Gastrocnemius medialis (tissue), 4 donors: ENCODE data around the gene BIRC6. TPM values are rescaled to one million over a fixed set of nuclear protein-coding genes. Genes with fewer than 3 reads are reported as not detected.

Experiments used
- ATAC-seq, 2 donors: fragments of 150-250 bp; one replicate each; pipeline ENCODE4 v1.9.1; 2016
- DNase-seq, 2 donors: peaks; one replicate each; pipeline ENCODE4 v3.0.0-alpha.2; 2019
- H3K27ac ChIP-seq, 4 donors: fragments of 200-600 bp; sonication (generic); 1 replicate in 1 of 4; 2 replicates in 3 of 4; pipeline ENCODE4 v1.5.1; 2016 to 2018; ENCODE audit warnings: mild to moderate bottlenecking in 2 of 4, moderate library complexity in 1 of 4
- H3K27me3 ChIP-seq, 3 donors: fragments of 200-600 bp; sonication (generic) in 2 of 3; 1 replicate in 1 of 3; 2 replicates in 2 of 3; pipeline versions ENCODE4 v1.5.1 to v1.6.0; 2016 to 2019; ENCODE audit warnings: mild to moderate bottlenecking in 1 of 3, moderate library complexity in 1 of 3
- H3K36me3 ChIP-seq, 2 donors: fragments of 200-600 bp; sonication (generic) in 1 of 2; one replicate each; pipeline ENCODE4 v1.5.1; 2017 to 2018
- H3K4me1 ChIP-seq, 2 donors: fragments of 200-600 bp; sonication (generic) in 1 of 2; one replicate each; pipeline ENCODE4 v1.5.1; 2016 to 2017; ENCODE audit warnings: mild to moderate bottlenecking in 2 of 2
- H3K4me3 ChIP-seq, 4 donors: fragments of 200-600 bp; sonication (generic) in 3 of 4; 1 replicate in 1 of 4; 2 replicates in 3 of 4; pipeline ENCODE4 v1.5.1; 2016 to 2019; ENCODE audit warnings: mild to moderate bottlenecking in 2 of 4
- H3K9me3 ChIP-seq, 3 donors: fragments of 200-600 bp; sonication (generic) in 2 of 3; 1 replicate in 1 of 3; 2 replicates in 2 of 3; pipeline ENCODE4 v1.5.1; 2016 to 2019
- POLR2A ChIP-seq, 2 donors: fragments of 450-650 bp; IDR thresholded peaks; one replicate each; pipeline ENCODE4 v1.6.1; 2017; ENCODE audit warnings: antibody characterized with exemption in 2 of 2, mild to moderate bottlenecking in 2 of 2, moderate library complexity in 2 of 2
- in situ Hi-C, 4 donors: fragments of 200-750 bp; cut with MboI; loops; one replicate each; pipeline versions ENCODE4 v1.15.0 to v1.8.0; 2017; ENCODE audit warnings: low sequenced_read_pairs in 4 of 4
- intact Hi-C: fragments of 100-400 bp; cut with DNase I; formaldehyde crosslinking; loops from one replicate; pipeline ENCODE4 v1.15.1; 2023; ENCODE audit warnings: low total_unique reads
- total RNA-seq, 4 donors: library from RNA; depleted of rRNA; stranded (reverse); fragments of >200 nt; gene quantifications; one replicate each; pipeline versions ENCODE4 v1.1.0 to v1.2.3, GENCODE V29; 2016
- TF ChIP-seq, protein P1 (sequence below), 5 experiments: fragments of 450-650 bp in 3 of 5; fragments of 200-600 bp in 2 of 5; sonication (generic) in 2 of 5; IDR thresholded peaks in 4 of 5; conservative IDR thresholded peaks in 1 of 5; 1 replicate in 4 of 5; 2 replicates in 1 of 5; pipeline ENCODE4 v1.5.1; 2016 to 2019; ENCODE audit warnings: antibody characterized with exemption in 5 of 5, mild to moderate bottlenecking in 3 of 5, moderate library complexity in 3 of 5

Gene BIRC6
- total RNA-seq, 4 donors from 2014 or later = 60.1 to 107 (median 77.6) TPM

DNA sequence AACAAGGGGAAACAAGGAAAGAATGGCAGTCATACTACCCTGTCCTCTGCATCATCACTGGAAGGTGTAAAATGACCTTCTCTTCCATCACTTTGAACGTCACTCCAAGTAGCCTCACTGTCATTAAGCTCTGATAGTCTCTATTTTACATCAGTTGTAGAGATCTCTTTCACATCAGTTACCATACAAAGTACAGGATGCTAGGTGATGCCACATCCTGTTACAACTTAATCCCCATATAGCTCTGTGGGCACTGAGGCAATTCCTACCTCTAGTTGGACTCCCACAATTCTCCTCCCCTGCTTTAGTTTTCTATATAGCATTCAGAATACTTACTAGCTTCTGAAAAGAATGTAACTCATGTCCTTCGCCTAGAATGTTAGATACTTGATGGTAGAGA is 215.9 kb downstream of the BIRC6 start:
- Histone ChIP-seq H3K36me3 (peaks cover 0 to 17% of the 10 kb centered on the region in 2 donors), H3K4me3 (no peak overlapping the region), H3K27ac (no peak overlapping the region), H3K4me1 (no peaks in the 10 kb centered on the region), H3K27me3 (no peaks in the 10 kb centered on the region), H3K9me3 (no peaks in the 10 kb centered on the region)
- intact Hi-C loops = no loop called here
- no peak for TF ChIP-seq POLR2A (IDR thresholded peaks at IDR 0.05)
- TF ChIP-seq, protein P1, sequence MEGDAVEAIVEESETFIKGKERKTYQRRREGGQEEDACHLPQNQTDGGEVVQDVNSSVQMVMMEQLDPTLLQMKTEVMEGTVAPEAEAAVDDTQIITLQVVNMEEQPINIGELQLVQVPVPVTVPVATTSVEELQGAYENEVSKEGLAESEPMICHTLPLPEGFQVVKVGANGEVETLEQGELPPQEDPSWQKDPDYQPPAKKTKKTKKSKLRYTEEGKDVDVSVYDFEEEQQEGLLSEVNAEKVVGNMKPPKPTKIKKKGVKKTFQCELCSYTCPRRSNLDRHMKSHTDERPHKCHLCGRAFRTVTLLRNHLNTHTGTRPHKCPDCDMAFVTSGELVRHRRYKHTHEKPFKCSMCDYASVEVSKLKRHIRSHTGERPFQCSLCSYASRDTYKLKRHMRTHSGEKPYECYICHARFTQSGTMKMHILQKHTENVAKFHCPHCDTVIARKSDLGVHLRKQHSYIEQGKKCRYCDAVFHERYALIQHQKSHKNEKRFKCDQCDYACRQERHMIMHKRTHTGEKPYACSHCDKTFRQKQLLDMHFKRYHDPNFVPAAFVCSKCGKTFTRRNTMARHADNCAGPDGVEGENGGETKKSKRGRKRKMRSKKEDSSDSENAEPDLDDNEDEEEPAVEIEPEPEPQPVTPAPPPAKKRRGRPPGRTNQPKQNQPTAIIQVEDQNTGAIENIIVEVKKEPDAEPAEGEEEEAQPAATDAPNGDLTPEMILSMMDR (IDR thresholded peaks at IDR 0.05 in 4 of 5, conservative IDR thresholded peaks at IDR 0.05 in 1 of 5) = no peak
- ATAC-seq (no peak), DNase-seq (no peak)
- in situ Hi-C loops = no loop called here

DNA sequence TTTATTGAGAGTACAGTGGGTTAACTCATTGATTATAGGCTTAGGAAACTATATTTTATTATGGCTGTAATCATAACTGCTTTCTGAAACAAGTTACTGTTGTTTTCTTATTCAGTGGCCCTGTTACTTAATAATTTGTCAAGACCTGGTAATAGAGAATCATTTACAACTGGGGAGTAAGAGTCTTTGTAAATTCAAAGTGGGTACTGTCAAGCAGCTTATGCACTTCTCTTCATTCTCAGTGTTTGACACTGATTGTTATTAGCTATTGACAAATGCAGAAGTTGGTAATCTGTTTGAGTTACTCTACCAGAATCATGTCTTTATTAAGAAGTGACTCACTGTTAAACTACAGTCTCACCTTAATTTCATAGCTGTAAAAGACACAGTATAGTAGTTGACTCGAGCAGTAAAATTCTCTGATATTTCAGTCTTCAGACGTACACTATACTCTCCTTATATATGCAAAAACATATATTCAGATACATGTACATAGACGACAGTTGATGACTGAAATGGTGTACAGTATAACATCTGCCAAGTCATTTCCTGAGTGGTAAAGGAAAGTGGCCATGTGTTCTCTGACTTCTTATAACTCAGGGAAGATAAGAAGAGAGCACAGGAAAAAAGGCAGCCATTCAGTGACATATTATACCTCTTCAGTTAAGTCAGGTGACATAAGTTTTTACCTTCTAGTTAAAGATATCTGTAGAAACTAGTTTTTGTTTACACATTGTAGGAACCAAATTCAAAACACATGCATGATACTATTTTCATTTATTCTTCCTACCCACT is 235.0 kb downstream of the BIRC6 start:
- no peaks in the 10 kb centered on the region for H3K27me3 ChIP-seq
- no peaks in the 10 kb centered on the region for H3K9me3 ChIP-seq
- TF ChIP-seq, protein P1 (IDR thresholded peaks at IDR 0.05 in 4 of 5, conservative IDR thresholded peaks at IDR 0.05 in 1 of 5) = no peak
- TF ChIP-seq POLR2A (IDR thresholded peaks at IDR 0.05) = no peak
- DNase-seq = no peak
- no peaks in the 10 kb centered on the region for H3K4me1 ChIP-seq
- H3K36me3 ChIP-seq = peaks cover 0 to 14% of the 10 kb centered on the region in 2 donors
- intact Hi-C loops = no loop called here
- in situ Hi-C loops = no loop called here
- ATAC-seq = no peak
- H3K27ac ChIP-seq = no peak overlapping the region
- H3K4me3 ChIP-seq = no peak overlapping the region

DNA sequence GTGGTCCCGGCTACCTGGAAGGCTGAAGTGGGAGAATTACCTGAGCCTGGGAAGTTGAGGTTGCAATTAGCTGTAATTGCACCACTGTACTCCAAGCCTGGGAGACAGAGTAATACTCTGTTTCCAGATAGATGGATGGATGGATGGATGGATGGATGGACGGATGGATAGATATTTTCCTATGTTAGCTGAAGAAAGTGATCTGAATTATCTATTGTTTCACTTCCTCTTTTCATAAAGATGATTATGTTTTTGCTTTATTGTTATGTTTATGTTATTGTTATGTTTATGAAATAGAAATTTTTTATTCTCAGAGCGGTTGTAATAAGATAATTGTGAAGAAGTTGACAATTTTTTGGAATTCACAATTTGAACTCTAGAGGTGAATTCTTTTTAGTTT is 237.8 kb downstream of the BIRC6 start:
- H3K27ac ChIP-seq = no peak overlapping the region
- H3K36me3 ChIP-seq = peaks cover 0 to 25% of the 10 kb centered on the region in 2 donors
- H3K4me1 ChIP-seq = no peaks in the 10 kb centered on the region
- no peak for DNase-seq
- intact Hi-C loops (no loop called here), in situ Hi-C loops (no loop called here)
- no peaks in the 10 kb centered on the region for H3K27me3 ChIP-seq
- H3K4me3 ChIP-seq = no peak overlapping the region
- TF ChIP-seq, protein P1 (IDR thresholded peaks at IDR 0.05 in 4 of 5, conservative IDR thresholded peaks at IDR 0.05 in 1 of 5) = no peak
- no peak for TF ChIP-seq POLR2A (IDR thresholded peaks at IDR 0.05)
- no peaks in the 10 kb centered on the region for H3K9me3 ChIP-seq
- no peak for ATAC-seq

DNA sequence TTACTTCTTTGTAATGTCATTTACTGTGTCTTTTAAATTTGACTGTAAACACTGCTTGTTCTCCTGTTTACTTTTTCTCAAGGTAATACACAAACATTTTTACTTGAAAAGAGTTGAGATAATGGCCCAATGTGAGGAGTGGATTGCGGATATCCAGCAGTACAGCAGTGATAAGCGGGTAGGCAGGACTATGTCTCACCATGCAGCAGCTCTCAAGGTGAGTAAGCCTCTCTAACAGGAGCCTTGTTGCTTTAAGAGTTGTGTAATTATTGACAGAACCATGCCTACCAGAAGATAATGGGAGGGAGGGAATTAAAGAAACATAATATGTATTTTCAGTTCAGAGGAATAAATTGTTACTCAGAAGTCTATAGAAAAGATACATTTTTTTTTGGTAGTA is 254.5 kb downstream of the BIRC6 start:
- DNase-seq (no peak), ATAC-seq (no peak)
- TF ChIP-seq, protein P1 (IDR thresholded peaks at IDR 0.05 in 4 of 5, conservative IDR thresholded peaks at IDR 0.05 in 1 of 5) = no peak
- no peak for TF ChIP-seq POLR2A (IDR thresholded peaks at IDR 0.05)
- in situ Hi-C loops (no loop called here), intact Hi-C loops (no loop called here)
- H3K27me3 ChIP-seq = no peaks in the 10 kb centered on the region
- no peak overlapping the region for H3K4me3 ChIP-seq
- no peaks in the 10 kb centered on the region for H3K4me1 ChIP-seq
- no peaks in the 10 kb centered on the region for H3K9me3 ChIP-seq
- H3K36me3 ChIP-seq = peaks cover 0 to 64% of the 10 kb centered on the region in 2 donors
- H3K27ac ChIP-seq = no peak overlapping the region
